ENCODE measurements around the gene ATL2.
A peak's percentile ranks its signal among the peaks of the same experiment; 100 is the strongest.
"Not testable (repeated sequence)": the region's sequence is repeated elsewhere in the genome, so short reads cannot be mapped to it uniquely, and the experiment has no call there.

Gene ATL2

DNA sequence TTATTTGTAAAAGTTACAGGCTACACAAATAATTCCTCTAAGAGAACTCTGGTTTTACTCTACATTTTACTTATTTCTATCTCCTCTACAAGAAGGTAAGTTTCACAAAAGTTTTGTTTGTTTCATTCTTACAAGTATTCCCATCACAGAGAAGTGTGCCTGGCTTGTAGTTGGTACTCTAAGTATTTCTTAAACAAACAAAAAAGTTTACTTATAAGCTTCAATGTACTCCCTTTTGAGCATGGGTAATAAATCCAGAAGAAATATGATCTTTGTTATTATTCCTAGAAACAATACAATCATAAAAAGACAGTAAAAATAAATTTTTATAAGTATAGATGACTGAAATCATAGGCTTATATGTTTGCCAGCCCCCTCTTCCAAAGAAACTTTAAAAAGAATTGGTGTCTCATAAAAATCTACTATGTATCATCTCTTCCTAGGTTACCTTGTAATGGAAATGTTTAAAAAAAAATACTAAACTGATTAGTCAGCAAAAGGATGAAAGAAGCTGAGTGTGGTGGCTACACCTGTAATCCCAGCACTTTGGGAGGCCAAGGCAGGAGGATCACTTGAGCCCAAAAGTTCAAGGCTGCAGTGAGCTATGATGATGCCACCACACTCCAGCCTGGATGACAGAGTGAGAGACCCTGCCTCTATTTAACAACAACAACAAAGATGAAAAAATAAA, 54.7 kb downstream of the ATL2 start:
- no peak for DNase-seq

DNA sequence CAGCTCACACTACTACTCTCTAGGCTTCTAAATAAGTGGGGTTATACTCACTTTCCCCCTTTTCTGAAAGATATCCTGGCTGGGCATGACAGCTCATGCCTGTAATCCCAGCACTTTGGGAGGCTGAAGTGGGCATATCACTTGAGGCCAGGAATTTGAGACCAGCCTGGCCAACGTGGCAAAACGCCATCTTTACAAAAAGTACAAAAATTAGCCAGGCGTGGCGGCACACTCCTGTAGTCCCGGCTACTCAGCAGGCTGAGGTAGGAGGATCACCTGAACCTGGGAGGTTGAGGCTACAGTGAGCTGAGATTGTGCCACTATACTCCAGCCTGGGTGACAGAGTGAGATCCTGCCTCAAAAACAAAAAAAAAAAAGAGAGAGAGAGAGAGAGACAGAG, 57.8 kb downstream of the ATL2 start:
- DNase-seq: not testable (repeated sequence)

DNA sequence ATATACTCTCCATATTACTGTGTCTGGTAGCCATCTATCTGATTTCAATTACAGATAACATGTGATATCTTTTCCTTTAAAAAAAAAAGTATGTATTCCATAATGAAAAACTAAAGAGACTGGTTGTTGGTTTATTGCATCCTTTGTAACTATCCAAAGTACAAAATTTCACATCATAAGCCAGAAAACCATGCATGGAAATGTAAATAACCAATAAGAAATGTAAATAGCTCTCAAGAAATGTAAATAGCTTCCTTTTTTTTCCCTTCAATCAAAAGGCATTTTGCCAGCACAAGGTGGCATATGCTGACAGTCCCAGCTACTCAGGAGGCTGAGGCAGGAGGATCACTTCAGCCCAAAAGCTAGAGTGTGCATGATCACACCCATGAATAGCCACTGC, 59.3 kb downstream of the ATL2 start:
- DNase-seq: no peak

DNA sequence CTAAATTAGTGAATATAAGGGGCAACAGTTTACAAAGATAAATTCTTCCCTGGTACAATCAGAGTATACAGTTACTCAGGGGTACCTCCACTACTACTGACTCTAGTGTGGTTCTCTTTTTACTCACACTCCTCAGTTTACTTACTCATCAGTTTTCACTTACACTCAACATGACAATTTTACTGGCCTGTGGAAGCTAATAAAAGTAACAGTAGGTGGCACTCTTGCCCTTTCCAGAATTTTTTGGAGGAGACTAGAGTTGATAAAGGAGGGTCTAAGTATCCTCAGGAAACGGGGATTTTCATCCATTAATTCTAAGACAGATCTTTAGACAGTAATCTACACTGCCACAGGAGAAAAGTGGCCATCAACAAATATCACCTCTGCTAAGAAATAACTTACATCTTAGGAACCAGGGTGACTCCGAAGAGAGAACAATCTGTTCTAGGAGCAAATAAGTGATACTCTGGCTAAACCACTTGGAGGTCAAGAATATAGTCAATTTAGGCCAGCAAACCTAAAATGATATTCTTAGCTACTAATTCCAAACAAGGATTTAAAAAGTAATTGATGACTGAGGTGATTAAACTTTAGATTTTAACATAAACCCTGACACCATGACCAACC, 61.3 kb downstream of the ATL2 start:
- peak; percentile 54 for DNase-seq

DNA sequence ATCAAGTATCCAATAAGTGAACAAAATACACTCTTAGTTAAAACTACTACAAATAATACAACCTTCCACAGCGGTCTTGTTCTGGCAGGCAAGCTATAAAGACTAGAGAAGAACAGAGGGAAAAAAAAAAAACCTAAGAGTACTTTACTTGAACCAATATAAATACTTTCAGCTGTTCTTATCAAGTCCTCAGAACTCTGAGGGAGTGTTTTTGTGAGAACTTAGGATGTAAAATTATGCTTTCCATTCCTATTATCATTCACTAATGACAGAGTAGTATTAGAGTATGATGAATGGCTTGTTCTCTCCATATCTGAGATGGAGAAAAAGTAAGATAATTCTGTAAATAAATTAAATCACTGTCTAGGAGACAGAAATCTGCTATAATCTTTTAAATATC, 68.3 kb downstream of the ATL2 start:
- DNase-seq: no peak

DNA sequence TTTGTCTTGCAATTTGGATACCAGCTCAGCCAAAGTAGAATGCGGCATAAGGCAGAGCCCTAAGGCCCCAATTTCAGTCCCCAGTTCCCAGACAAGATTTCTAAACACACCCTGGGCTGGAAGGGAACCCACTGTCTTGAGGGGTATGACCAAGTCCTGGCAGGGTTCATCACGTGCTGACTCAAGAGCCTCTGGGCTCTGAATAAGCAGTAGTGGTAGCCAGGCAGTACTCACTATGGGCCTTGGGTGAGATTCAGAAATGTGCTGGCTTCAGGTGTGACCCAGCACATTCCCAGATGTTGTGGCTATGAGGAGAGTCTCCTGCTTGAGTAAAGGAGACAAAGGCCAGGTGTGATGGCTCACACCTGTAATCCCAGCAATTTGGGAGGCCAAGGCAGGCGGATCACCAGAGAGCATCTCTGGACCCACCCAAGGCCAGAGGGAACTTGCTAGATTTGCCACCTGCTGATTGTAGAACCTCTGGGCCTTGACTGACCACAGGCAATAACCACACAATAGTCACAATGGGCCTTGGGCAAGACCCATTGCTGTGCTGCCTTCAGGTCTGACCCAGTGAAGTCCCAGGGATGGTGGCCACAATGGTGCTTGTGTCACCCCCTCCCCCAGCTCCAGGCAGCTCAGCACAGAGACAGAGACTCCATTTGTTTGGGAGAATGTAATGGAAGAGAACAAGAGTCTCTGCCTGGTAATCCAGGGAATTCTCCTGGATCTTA, 74.9 kb downstream of the ATL2 start:
- DNase-seq: peak; percentile 54

DNA sequence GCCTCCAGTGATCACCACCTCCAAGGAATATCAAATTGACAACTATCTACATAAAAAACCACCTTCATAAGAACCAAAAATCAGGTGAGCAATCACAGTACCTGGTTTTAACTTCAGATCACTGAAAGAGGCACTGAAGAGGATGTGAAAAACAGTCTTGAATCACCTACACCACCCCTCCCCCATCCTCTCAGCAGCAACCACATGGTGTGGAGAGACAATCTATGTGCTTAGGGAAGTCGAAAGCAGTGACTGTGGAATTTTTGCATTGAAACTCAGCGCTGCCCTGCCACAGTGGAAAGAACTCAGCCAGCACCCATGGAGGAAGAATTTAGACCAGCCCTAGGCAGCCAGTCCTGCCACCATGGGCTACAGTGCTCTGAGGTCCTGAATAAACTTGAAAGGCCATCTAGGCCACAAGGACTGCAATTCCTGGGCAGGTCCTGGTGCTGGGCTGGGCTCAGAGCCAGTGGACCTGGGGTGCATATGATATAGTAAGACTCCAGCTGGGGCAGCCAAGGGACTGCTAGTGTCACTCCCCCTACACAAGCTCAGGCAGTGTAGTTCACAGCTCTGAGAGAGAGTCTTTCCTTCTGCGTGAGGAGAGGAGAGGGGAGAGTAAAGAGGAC, 75.6 kb downstream of the ATL2 start:
- peak; percentile 89 for DNase-seq

DNA sequence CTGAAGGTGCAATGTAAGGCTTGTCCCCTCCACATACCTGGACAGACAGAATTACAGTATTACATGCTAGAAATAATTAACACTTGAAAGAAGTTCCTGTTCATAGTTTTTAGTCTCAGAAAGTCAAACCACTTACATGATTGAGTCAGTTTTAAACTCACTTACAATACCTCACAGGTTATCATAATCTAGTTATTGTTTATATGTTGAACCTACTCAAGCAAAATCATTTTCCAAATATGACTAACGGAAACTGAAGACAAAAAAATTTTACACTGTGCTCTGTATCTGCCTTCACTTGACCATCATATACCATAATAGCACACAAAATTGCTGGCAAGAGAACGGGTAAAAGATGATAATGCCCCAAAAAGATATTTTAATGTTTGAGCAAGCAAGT, 78.5 kb downstream of the ATL2 start:
- no peak for DNase-seq

DNA sequence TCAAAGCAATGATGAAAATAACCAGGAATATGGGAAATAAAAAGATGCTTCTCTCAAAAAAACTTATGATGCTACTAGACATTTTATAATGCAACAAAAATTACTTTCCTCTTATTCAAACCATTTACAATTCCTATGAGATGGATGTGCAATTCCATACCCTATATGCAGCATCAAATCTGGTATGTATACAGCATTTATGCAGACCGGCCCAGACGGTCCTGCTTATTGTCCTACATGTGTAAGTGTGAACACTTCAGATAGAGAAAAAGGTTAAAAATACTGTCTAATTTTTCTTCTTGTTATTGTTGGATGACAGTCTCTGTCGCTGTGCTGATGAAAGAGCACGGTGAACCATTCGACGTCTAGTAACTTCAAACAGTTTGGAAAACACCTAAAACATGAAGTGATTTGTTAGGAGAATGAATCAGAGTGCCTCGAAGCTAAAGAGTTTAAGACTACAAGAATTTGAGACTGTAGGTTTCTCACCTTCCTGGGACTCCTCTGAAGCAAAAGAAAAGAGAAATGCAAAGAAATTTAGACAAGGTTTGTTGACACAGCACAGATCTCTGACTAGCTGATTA, 80.8 kb downstream of the ATL2 start:
- no peak for DNase-seq

DNA sequence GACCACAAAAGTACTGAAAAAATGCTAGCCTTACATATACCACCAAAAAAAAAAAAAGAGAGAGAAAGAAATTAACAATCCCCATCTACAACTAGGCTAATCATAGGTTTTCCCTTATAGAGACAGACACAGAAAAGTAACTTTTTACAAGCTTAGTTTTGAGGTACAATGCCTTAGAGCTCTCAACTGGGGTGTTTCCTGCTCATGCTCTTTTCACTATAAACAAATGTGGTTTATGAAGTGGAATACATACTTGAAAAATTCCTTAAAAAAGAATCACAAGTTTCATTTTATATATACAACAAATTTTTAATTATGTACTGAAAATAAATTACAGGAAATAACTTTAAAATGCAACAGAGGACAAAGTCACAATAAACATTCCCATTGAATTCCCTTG, 82.5 kb downstream of the ATL2 start:
- no peak for DNase-seq

DNA sequence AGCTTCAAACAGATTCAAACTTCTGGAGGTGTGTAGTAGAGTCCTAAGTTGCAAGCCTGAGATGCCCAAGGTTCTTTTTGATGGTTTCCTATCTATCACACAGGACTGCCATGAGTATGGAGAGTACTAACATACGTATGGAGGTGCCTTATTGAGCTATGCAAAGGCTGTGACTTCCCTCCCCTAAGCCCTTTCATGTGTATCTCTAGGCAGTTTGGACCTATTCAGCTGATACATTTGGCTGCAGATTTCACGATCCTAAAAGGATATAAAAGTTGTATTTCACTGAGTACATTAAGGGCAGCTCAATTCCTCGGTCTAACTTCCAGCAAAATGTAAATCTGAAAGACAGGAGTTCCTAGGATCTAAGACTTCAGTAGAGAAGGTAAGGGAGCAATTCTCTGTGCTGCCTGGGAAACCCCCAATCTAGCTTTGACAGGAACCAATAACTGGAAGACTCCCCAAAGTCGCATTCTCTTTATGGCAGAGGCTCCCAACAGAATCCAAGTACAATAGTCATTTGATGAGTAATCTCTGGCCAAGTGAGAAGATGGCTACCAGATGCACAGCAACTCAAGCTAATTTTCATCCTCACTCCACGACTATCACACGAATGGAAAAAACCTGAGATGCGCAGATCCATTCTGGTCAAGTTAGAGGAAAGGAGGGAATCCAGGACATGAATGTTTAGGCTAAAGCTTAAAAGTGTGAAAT, 83.8 kb downstream of the ATL2 start:
- no peak for DNase-seq

DNA sequence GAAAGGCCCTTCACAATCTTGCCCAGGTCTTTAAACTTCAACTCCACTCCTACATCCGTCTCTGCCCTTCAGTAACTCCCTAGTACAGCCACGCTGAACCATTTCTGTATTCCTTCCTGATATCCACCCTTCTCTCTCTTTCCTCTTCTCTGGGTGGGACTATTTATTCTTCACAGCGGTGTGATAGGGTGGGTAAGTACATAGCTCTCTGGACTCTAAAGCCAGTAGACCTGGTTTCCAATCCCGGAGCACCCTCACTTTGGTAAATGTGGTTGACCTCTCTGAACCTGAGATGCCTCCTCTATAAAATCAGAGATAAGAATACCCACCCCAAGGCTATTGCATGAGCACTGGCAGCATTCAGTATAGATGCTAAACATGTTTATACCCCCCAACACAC, 86.7 kb downstream of the ATL2 start:
- peak; percentile 9 for DNase-seq

DNA sequence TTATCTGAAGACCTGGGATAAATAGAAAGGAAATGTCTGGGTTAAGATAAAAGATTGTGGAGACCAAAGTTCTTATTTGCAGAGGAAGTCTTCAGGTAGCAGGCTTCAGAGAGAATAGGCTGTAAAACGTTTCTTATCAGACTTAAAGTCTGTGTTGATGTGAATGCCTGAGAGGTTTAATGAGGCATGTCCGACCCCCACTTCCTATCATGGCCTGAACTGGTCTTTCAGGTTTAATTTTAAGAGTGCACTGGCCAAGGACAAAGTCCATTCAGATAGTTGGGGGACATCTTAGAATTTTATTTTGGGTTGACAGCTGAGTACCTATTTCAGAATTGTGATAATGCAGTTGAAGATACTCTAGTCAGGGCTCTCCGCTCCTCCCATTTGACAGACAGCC, 92.1 kb downstream of the ATL2 start:
- DNase-seq: no peak

DNA sequence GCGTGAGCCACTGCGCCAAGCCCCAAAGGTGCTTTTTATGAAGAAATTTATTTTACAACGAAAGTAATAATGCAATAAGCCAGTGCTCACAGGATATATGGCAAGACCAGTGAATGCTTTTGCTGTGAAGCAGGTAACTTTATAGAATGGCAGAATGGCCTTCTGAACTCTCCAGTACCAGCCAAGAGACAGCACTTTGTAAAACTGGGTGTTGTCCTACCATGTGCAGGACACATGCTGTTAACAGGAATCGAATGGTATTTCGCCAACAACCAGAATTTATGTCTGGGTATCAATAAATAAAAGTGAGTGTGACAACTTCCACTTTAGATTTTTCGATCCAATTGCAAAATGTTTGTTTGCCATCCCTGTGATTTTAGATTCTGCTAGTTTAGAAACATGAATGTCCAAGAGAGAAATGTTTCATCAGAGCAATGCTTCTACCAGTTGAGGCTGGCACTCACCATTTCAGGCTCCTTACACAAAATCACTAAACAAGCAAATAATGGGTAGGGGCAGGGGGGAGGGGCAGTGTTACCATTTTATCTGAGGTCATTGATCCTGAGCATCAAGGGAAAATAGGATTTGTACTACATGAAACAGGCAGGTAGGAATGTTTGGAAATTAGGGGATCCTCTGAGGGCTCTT, 95.9 kb downstream of the ATL2 start:
- no peak for DNase-seq

DNA sequence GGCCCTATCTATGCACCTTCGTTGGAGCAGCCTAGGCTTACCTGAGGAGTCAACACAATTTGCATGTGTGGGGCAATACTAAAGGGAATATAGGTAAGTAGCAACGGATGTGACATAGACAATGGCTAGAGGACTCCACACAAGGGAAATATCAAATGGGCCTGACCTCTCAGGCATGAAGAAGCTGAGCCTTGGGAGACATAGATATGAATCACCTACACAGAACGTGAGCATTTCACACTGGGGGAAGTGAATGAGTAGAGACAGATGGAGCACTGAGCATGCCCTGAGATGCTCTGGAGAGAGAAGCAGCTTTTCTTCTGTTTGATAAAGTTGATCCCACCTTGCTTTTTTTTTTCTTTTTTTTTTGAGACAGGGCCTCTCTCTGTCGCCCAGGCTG, 97.9 kb downstream of the ATL2 start:
- no peak for DNase-seq

DNA sequence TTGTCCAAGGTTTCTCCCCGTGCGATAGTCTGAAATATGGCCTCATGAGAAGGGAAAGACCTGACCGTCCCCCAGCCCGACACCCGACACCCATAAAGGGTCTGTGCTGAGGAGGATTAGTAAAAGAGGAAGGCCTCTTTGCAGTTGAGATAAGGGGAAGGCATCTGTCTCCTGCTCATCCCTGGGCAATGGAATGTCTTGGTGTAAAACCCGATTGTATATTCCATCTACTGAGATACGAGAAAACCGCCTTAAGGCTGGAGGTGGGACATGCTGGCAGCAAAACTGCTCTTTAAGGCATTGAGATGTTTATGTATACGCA, 99.0 kb downstream of the ATL2 start:
- not testable (repeated sequence) for DNase-seq

DNA sequence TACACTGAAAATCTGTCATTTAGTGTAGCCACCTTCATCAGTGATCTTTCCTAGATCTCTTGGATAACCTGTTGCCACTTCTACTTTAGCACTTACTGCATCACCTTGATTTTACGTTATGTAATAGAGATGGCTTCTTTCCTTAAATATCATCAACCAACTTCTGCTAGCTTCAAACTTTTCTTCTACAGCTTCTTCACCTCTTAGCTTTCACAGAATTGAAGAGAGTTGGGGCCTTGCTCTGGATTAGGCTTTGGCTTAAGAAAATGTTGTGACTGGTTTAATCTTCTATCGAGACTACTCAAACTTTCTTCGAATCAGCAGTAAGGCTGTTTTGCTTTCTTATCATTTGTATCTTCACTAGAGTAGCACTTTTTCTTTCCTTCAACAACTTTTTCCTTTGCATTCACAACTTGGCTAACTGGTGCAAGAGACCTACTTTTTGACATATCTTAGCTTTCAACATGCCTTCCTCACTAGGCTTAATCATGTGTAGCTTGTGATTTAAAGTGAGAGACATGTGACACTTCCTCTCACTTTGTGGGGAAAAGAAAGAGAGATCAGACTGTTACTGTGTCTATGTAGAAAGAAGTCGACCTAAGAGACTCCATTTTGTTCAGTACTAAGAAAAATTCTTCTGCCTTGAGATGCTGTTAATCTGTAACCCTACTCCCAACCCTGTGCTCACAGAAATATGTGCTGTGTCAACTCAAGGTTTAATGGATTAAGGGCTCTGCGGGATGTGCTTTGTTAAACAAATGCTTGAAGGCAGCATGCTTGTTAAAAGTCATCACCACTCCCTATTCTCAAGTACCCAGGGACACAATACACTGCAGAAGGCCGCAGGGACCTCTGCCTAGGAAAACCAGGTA, 99.6 kb downstream of the ATL2 start:
- DNase-seq: no peak

DNA sequence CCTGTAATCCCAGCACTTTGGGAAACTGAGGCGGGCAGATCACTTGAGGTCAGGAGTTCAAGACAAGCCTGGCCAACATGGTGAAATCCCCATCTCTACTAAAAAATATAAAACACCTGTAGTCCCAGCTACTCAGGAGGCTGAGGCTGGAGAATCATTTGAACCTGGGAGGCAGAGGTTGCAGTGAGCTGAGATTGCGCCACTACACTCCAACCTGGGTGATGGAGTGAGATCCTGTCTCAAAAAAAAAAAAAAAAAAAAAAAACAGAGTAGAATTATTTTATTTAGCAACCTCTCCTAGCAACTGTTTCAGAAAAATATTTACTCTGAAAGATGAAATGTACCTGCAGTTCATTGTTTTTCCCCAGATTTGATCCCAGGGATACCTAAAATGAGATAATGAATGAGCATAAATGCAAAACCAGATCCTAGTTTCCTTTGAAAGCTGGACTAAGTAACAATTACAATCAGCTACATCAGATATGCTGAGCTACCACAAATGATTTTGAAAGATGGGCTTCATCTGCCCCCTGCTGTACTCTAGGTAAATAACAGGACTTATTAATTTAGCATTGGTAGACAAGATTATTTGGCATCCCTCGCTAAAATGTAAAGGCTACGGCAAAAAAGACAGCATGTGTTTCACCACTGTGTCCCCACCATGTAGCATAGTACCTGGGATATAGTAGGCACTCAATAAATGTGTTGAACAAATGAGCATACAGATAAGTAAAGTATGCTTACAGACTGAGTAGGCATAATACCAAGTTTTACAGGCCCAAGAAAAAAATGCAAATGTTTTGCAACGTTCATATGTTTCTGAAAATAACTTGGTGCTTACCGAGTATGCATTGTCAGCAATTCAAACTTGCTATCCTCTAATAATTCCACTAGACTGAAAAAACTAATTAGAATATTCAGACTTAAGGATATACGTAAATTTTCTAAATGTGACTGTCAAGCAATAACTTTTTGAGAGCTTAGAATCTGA, 102.5 kb downstream of the ATL2 start:
- DNase-seq: peak; percentile 75

DNA sequence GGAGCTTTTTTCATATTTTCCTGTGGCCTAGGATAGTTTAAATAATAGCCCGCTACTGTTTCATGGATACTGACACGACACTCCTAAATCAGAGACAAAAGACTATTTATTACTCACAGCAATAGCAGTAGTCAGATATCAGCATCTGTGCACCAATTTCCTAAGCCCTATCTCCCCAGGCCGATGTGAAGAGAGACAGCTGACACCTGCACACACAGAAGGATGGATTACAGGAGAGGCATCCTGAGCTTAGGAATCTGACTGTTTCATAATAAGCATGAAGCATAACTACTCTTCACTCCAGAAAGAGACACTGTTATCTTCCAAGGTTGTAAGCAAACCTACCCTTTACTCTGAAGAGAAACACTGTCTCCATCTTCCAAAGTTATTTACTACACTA, 105.4 kb downstream of the ATL2 start:
- DNase-seq: no peak

DNA sequence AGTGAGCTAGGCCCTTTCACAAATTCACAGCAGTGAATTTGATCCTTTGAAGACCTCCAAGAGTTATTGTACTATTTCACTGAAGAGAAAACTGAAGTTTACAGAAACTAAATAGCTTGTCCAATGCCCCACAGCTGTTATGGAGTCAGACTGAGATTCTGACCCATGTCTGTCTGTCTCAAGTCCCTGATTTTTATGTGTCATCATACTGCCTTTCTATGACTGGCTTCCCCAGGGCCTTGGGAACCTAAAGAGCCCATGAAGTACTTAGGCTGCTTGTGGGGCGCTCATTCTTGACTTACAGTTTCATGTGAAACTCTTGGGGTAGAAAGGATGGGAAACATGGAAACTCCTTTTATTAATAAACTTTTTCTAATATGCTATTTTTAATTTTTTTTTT, 107.7 kb downstream of the ATL2 start:
- DNase-seq: no peak

All from RPMI8226 (cell line).